NCI-H187 treated with DMSO at 0.1 percent for 48 hours (cell line): Measurements from ENCODE around the gene RSAD1.

Experiments
- DNase-seq: peaks from one replicate; lab custom pipeline; 2025; lab: John Stamatoyannopoulos, UW

The RSAD1 gene

GRCh38 chr17:50458270-50458669, 20.4 kb upstream of the RSAD1 start:
- no peak for DNase-seq

DNA sequence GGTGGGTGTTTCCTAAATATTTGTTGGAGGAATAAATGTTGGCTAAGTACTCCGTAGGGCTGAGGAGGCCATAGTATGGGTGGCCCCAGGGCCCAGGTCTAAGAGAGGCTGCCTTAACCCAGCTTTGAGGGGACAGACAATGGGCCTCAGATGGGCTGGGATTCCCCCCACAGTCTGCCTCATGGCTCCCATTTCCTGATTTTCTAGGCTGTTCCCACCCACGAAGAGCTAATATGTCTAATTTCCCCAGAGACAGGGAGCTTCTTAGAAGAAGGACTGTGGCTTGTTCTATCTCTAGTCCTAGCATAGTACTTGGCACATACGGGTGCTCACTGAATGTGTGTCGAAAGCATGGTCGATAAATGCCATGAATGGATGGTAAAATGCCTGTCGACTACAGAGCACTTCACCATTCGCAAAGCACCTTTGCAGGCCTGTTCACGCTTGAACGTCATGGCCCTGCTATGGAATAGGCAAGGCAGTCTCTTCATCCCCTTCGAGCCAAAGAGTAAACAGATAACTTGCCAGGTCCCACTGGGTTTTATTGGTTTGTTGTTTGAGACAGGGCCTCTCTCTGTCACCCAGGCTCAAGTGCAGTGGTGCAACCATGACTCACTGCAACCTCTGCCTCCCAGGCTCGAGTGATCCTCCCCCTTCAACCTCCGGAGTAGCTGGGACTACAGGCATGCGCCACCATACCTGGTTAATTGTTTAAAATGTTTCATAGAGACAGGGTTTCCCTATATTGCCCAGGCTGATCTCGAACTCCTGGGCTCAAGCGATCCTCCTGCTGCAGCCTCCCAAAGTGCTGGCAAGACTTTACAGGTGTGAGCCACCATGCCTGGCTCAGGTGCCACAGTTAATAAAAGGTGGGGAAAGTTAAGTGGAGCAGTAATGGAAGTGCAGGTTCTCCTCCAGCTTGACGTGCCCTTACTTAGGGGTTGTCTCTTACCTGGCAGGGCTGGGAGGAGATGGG, 19.7 kb upstream of the RSAD1 start:
- no peak for DNase-seq

- no peak for DNase-seq
These were observed 18.9 kb upstream of the RSAD1 start for GRCh38 chr17:50459756-50460155.

- DNase-seq = no peak
These were observed 17.7 kb upstream of the RSAD1 start for GRCh38 chr17:50460831-50461526.

GRCh38 chr17:50461550-50462132, 17.0 kb upstream of the RSAD1 start:
- DNase-seq = no peak

- no peak for DNase-seq
These were observed 16.2 kb upstream of the RSAD1 start for GRCh38 chr17:50462446-50462845.

DNA sequence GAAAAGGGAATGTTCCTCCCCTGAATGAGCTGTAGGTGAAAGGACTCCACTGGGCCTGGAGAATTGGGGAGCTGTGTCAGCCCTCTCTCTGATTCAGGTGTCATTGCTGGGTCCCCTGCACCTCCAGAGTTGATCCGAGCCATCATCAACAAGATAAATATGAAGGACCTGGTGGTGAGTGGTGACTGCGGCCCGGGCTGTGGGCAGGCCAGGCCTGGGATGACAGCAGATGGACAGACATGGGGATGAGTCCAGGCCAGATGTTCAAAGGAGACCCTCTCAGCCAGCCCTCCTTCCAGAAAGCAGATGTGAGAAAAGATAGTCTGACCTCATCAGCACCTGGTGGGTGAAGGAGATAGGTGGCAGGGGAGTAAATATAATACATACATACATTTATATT, 14.5 kb upstream of the RSAD1 start:
- DNase-seq = no peak

- no peak for DNase-seq
These were observed 13.9 kb upstream of the RSAD1 start for GRCh38 chr17:50464736-50465135.

GRCh38 chr17:50465171-50465570, 13.5 kb upstream of the RSAD1 start:
- no peak for DNase-seq

DNA sequence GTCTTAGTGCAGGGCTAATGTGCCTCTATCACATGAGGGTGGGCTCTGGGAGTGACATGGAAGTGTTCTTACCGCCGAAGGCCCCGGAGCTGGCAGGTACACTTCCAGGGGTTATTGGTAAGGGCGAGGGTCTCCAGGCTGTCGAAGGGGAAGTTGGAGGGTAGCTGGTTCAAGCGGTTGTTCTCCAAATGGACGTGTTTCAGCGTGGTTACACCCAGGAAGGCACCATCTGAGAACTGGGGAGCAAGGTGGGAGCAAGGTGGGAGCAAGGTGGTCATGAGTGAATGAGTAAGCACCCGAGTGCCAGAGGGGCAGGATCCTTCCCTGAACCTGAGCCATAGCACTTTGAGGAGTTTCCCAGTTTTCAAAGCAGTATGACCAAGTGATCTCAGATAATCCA, 13.0 kb upstream of the RSAD1 start:
- no peak for DNase-seq

- no peak for DNase-seq
These were observed 12.1 kb upstream of the RSAD1 start for GRCh38 chr17:50466371-50467113.

GRCh38 chr17:50467114-50467854, 11.4 kb upstream of the RSAD1 start:
- DNase-seq = no peak

DNA sequence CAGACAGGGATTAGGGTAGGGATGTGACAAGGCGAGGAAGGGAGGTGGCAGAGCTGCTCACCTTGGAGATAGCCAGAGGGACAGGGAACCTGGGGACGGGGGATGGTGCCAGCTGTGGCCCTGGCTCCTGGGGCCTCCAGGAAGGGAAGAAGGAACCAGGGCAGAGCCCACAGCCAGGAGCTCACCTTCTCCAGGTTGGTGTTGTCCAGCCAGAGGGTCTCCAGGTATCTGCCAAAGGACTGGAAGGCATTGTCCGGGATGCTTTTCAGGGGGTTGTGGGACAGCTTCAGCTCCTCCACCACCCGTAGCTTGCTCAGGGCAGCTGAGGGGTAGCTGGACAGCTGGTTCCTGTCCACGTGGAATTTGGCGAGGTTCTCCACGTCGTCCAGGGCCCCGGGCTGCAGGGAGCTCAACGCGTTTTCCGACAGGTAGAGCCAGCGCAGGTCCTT, 10.8 kb upstream of the RSAD1 start:
- DNase-seq = no peak

GRCh38 chr17:50468304-50469207, 10.1 kb upstream of the RSAD1 start, which contains the start of gene CHAD:
Gene CHAD (minus strand): TSS chr17:50468880. CDS start chr17:50468813, 67 bp downstream.
- no peak for DNase-seq

DNA sequence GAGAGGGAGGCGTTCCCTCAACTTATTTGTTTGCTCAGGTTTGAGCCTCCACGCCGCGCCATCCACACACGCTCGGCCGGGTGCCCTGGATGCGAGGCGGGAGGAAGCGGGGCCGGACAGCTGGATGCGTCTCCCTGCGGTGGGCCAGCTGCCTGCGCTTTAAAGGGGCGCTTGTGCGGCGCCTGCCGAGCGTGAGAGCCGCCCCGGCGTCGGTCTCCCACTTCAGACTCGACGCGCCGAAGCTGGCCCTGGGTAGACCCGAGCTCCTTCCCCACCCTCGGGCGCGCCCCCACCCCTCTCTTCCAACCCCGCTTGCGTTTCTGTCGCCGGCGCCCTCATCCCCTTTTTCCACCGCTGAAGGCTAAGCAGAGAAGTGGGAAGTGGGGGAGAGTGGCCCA, 9.5 kb upstream of the RSAD1 start:
- DNase-seq = no peak

DNA sequence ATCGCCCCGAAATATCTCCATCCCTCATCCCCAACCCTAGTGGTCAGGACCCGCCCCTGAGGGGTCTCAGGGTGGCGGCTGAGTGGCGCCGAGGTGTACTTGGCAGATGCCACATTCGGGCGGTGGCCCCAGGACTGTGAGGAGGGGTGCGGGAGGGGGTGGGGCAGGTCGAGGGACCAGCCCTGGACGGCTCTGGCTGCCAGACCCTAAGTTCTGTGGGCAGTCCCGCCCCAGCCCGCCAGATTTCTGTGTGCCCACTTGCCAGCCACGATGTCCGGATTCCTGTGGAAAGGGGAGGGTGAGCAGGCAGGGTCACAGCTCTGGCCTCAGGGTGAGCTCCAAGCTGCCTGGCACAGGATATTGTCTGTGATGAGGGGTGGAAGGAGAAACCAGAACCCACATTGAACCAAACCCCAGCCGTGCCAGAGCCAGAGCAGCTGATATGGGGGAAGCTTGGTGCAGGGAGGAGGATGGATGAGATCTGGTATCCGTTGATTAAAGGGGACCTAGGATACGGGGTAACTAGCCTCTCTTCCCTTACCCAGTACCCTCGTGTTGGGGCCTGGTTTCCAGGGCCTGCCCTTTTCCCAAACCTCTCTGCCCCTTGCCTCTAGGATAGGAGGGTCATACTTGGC, 8.9 kb upstream of the RSAD1 start:
- DNase-seq = no peak

- DNase-seq = no peak
These were observed 8.2 kb upstream of the RSAD1 start for GRCh38 chr17:50470426-50470825.

DNA sequence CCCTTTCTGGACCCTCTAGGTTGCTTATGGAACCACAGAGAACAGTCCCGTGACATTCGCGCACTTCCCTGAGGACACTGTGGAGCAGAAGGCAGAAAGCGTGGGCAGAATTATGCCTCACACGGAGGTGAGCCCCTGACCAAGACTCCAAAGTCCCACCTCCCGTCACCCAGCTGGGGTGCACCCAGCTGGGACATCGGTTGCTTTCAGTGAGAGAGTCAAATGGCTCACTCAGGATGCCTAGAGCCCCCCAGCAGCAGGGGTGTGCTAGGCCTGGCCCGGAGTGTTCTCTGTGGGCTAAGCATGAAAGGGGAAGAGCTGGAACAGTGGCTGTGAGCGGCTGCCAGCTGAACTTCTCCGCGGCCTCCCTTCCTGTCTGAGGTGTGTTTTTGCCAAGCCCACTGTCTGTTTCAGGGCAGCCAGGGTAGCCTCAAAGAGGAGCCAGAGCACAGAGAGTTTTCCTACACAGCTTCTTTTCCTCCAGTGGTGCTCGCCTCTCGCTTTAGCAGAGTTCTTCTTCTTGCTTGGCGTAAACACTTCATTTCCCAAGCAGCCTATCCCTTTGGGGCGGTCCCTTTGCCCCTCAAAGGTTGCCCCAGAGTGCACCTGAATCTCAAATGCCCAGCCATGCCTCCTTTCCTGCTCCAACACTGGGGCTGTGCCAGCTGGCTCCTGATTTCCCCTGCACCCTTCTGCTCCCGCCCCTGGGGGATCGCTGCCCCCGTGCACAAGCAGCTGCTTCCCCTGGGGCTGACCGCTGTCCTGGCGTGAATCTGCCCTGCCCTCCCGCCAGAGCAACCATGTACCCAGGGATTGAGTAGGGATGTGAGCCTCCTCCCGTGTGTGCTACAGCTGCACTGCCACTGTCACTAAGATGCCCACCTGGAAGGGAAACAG, 7.4 kb upstream of the RSAD1 start:
- DNase-seq = no peak

DNA sequence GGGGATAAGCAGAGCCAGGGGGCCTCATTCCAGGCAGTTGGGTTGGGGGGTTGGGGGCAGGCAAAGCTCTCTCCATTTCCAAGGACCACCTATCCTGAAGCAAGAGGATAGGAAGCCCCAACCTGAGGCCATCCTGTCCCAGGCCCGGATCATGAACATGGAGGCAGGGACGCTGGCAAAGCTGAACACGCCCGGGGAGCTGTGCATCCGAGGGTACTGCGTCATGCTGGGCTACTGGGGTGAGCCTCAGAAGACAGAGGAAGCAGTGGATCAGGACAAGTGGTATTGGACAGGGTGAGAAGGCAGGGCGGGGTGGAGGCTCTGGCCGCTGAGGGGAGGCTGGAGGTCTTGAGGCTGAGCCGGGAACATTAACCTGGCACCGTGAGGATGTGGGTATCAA, 6.4 kb upstream of the RSAD1 start:
- DNase-seq = no peak
